Measurements from ENCODE around the gene SOX13.

GRCh38 chr1:204091787-204092312, 18.9 kb downstream of the SOX13 start:
- no peak for TF ChIP-seq CTCF (IDR thresholded peaks at IDR 0.05)
- TF ChIP-seq POLR2A (IDR thresholded peaks at IDR 0.05), result no peak
- TF ChIP-seq EP300 (IDR thresholded peaks at IDR 0.05), result no peak

Data from tibial nerve (tissue), 4 donors.